Stimulated activated CD8-positive, alpha-beta memory T cell treated with anti-CD3 and anti-CD28 coated beads, Interleukin-15, amount 100 ng/mL, for 48 hours (primary cell): ENCODE data around the gene EP400.
"Not testable (repeated sequence)": the region's sequence is repeated elsewhere in the genome, so short reads cannot be mapped to it uniquely, and the experiment has no call there.

Source experiments
- DNase-seq, 2 donors: peaks; one replicate each; pipeline ENCODE4 v3.0.0-alpha.2; 2020; ENCODE audit warnings: low read depth in 2 of 2

EP400 gene

GRCh38 chr12:132067182-132067581, 117.4 kb downstream of the EP400 start:
- no peak for DNase-seq

- no peak for DNase-seq
Observed at GRCh38 chr12:132068250-132068649, 118.5 kb downstream of the EP400 start.

GRCh38 chr12:132069336-132069985, 119.7 kb downstream of the EP400 start:
- DNase-seq = no peak

GRCh38 chr12:132070298-132070697, 120.6 kb downstream of the EP400 start:
- DNase-seq = no peak

GRCh38 chr12:132071040-132071810, 121.5 kb downstream of the EP400 start:
- DNase-seq = no peak

GRCh38 chr12:132071830-132072384, 122.2 kb downstream of the EP400 start:
- no peak for DNase-seq

GRCh38 chr12:132074216-132074615, 124.5 kb downstream of the EP400 start:
- DNase-seq = no peak

GRCh38 chr12:132075026-132075713, 125.4 kb downstream of the EP400 start:
- no peak for DNase-seq

- DNase-seq = no peak
Observed at GRCh38 chr12:132075714-132076553, 126.2 kb downstream of the EP400 start.

GRCh38 chr12:132076711-132077110, 127.0 kb downstream of the EP400 start:
- DNase-seq = no peak

GRCh38 chr12:132077322-132078100, 127.8 kb downstream of the EP400 start:
- no peak for DNase-seq

- DNase-seq = no peak
Observed at GRCh38 chr12:132078190-132078589, 128.4 kb downstream of the EP400 start.

- DNase-seq = no peak
Observed at GRCh38 chr12:132079200-132079599, 129.5 kb downstream of the EP400 start.

GRCh38 chr12:132079695-132080094, 130.0 kb downstream of the EP400 start:
- DNase-seq = no peak

- DNase-seq = not testable (repeated sequence)
Observed at GRCh38 chr12:132080515-132080914, 130.8 kb downstream of the EP400 start.

- no peak for DNase-seq
Observed at GRCh38 chr12:132081423-132081822, 131.7 kb downstream of the EP400 start.

- DNase-seq = no peak
Observed at GRCh38 chr12:132083614-132083940, 133.8 kb downstream of the EP400 start.

GRCh38 chr12:132083941-132084620, 134.3 kb downstream of the EP400 start:
- DNase-seq = peak; percentile 85

- DNase-seq = peak; percentile 26 to 53
Observed at GRCh38 chr12:132084621-132085290, 135.0 kb downstream of the EP400 start.

- no peak for DNase-seq
Observed at GRCh38 chr12:132085291-132085635, 135.5 kb downstream of the EP400 start.
